ENCODE data around the gene BAZ1A. TPM values are rescaled to one million over a fixed set of nuclear protein-coding genes. Genes with fewer than 3 reads are reported as not detected.

The BAZ1A gene
- total RNA-seq, 1 experiment from 2014 or later: 28.2 TPM

- TF ChIP-seq, protein P1, sequence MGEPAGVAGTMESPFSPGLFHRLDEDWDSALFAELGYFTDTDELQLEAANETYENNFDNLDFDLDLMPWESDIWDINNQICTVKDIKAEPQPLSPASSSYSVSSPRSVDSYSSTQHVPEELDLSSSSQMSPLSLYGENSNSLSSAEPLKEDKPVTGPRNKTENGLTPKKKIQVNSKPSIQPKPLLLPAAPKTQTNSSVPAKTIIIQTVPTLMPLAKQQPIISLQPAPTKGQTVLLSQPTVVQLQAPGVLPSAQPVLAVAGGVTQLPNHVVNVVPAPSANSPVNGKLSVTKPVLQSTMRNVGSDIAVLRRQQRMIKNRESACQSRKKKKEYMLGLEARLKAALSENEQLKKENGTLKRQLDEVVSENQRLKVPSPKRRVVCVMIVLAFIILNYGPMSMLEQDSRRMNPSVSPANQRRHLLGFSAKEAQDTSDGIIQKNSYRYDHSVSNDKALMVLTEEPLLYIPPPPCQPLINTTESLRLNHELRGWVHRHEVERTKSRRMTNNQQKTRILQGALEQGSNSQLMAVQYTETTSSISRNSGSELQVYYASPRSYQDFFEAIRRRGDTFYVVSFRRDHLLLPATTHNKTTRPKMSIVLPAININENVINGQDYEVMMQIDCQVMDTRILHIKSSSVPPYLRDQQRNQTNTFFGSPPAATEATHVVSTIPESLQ (CRISPR knock-in tag; IDR thresholded peaks at IDR 0.05): no peak
These were observed 94.5 kb downstream of the BAZ1A start (continued) for GRCh38 chr14:34780646-34781045.

DNA sequence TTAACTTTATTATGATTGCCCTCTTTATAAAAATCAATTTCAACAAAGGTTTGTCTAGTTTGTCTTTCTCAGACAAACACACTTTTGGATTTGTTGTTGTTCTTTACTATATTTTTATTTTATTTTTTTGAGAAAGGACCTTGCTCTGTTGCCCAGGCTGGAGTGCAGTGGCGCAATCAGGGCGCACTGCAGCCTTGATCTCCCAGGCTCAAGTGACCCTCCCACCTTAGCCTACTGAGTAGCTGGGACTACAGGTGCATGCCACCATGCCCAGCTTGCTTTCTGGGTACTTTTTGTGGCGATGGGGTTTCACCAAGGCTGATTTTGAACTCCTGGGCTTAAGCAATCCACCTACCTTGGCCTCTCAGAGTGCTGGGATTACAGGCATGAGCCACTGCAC, 96.4 kb downstream of the BAZ1A start:
- H3K27me3 Mint-ChIP-seq (ENCODE audit: low read depth): no peaks in the 10 kb centered on the region
- CTCF ChIA-PET: interaction anchor here (1.1 kb wide), 1 partner anchor 56 kb away, joined by 3 read pairs; no protein-coding TSS in a partner anchor
- POLR2A ChIA-PET: no interaction called here

DNA sequence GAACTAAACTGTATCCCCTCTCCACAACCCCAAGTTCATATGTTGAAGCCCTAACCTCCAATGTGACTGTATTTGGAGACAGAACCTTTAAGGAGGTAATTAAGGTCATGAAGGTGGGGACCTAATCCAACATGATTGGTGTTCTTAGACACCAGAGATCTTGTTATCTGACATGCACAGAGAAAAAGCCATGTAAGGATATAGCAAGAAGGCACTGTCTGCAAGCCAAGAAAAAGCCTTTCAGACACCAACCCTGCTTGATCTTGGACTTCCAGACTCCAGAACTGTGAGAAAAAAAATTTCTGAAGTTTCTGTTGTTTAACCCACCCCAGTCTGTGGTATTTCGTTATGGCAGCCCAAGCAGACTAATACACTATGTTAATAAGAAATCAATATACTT, 98.5 kb downstream of the BAZ1A start:
- no peak overlapping the region for H3K27ac Mint-ChIP-seq
- H3K4me3 Mint-ChIP-seq: no peak overlapping the region
- H3K9me3 Mint-ChIP-seq: no peaks in the 10 kb centered on the region
- CTCF ChIA-PET: no interaction called here
- H3K4me1 Mint-ChIP-seq: no peaks in the 10 kb centered on the region
- no peaks in the 10 kb centered on the region for H3K27me3 Mint-ChIP-seq (ENCODE audit: low read depth)
- ATAC-seq: no peak
- peaks cover 25% of the 10 kb centered on the region for H3K36me3 Mint-ChIP-seq
- no peak for DNase-seq (ENCODE audit: low spot score)
- POLR2A ChIA-PET: no interaction called here
- no peak for TF ChIP-seq ETV6 (CRISPR knock-in tag; IDR thresholded peaks at IDR 0.05)
- no peak for TF ChIP-seq ZNF512 (CRISPR knock-in tag; IDR thresholded peaks at IDR 0.05; ENCODE audit: borderline replicate concordance)
- TF ChIP-seq OVOL2 (CRISPR knock-in tag; IDR thresholded peaks at IDR 0.05; ENCODE audit: borderline replicate concordance): no peak
- TF ChIP-seq ZNF532 (CRISPR knock-in tag; IDR thresholded peaks at IDR 0.05; ENCODE audit: borderline replicate concordance): no peak
- no peak for TF ChIP-seq NFE2L1 (CRISPR knock-in tag; IDR thresholded peaks at IDR 0.05)
- TF ChIP-seq, protein P2, sequence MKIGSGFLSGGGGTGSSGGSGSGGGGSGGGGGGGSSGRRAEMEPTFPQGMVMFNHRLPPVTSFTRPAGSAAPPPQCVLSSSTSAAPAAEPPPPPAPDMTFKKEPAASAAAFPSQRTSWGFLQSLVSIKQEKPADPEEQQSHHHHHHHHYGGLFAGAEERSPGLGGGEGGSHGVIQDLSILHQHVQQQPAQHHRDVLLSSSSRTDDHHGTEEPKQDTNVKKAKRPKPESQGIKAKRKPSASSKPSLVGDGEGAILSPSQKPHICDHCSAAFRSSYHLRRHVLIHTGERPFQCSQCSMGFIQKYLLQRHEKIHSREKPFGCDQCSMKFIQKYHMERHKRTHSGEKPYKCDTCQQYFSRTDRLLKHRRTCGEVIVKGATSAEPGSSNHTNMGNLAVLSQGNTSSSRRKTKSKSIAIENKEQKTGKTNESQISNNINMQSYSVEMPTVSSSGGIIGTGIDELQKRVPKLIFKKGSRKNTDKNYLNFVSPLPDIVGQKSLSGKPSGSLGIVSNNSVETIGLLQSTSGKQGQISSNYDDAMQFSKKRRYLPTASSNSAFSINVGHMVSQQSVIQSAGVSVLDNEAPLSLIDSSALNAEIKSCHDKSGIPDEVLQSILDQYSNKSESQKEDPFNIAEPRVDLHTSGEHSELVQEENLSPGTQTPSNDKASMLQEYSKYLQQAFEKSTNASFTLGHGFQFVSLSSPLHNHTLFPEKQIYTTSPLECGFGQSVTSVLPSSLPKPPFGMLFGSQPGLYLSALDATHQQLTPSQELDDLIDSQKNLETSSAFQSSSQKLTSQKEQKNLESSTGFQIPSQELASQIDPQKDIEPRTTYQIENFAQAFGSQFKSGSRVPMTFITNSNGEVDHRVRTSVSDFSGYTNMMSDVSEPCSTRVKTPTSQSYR (CRISPR knock-in tag; IDR thresholded peaks at IDR 0.05): no peak
- no peak for TF ChIP-seq ZNF416 (CRISPR knock-in tag; IDR thresholded peaks at IDR 0.05)
- no peak for TF ChIP-seq SMAD3 (CRISPR knock-in tag; IDR thresholded peaks at IDR 0.05; ENCODE audit: borderline replicate concordance)

More for the DNA sequence above, 96.4 kb downstream of the BAZ1A start:
- Mint-ChIP-seq H3K36me3 (peaks cover 37% of the 10 kb centered on the region), H3K27ac (no peak overlapping the region), H3K4me3 (no peak overlapping the region), H3K4me1 (no peaks in the 10 kb centered on the region), H3K9me3 (no peaks in the 10 kb centered on the region)
- peak; percentile 83; the same call in 1 of the 2 replicates for TF ChIP-seq ZNF121 (CRISPR knock-in tag; IDR thresholded peaks at IDR 0.05)
- TF ChIP-seq, protein P3, sequence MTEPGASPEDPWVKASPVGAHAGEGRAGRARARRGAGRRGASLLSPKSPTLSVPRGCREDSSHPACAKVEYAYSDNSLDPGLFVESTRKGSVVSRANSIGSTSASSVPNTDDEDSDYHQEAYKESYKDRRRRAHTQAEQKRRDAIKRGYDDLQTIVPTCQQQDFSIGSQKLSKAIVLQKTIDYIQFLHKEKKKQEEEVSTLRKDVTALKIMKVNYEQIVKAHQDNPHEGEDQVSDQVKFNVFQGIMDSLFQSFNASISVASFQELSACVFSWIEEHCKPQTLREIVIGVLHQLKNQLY (CRISPR knock-in tag; IDR thresholded peaks at IDR 0.05): no peak
- TF ChIP-seq NR3C1 (CRISPR knock-in tag; conservative IDR thresholded peaks at IDR 0.05; ENCODE audit: low read depth): no peak
- TF ChIP-seq IRF1 (CRISPR knock-in tag; IDR thresholded peaks at IDR 0.05): no peak
- TF ChIP-seq ZNF512 (CRISPR knock-in tag; IDR thresholded peaks at IDR 0.05; ENCODE audit: borderline replicate concordance): no peak
- TF ChIP-seq E2F5 (CRISPR knock-in tag; IDR thresholded peaks at IDR 0.05): no peak
- no peak for TF ChIP-seq SMAD3 (CRISPR knock-in tag; IDR thresholded peaks at IDR 0.05; ENCODE audit: borderline replicate concordance)
- TF ChIP-seq ZNF423 (CRISPR knock-in tag; IDR thresholded peaks at IDR 0.05): no peak
- no peak for ATAC-seq
- no peak for DNase-seq (ENCODE audit: low spot score)

All from WTC11 (cell line).